B cell (primary cell): ENCODE results near the gene RNGTT. TPM values are rescaled to one million over a fixed set of nuclear protein-coding genes. Genes with fewer than 3 reads are reported as not detected.

Experiments
- ATAC-seq: fragments of 200-7000 bp; cut with Tn5 transposase; one replicate; pipeline ENCODE4 v1.10.0; 2021; ENCODE audit warnings: low read depth, mild to moderate bottlenecking, moderate number of reproducible peaks, moderate library complexity
- CTCF ChIA-PET: fragments of 350-600 bp; sonication (Branson Sonifier 250); formaldehyde crosslinking; loops from one replicate; lab custom pipeline; 2021; ENCODE audit warnings: antibody characterized with exemption, inconsistent platforms; lab: Charles Lee
- POLR2A ChIA-PET: fragments of 350-600 bp; sonication (Branson Sonifier 250); formaldehyde crosslinking; loops from one replicate; lab custom pipeline; 2021; ENCODE audit warnings: antibody characterized with exemption; lab: Charles Lee
- DNase-seq: peaks from one replicate; pipeline ENCODE4 v3.0.0; 2013
- H2AFZ ChIP-seq: 2 replicates; pipeline ENCODE4 v1.6.1; 2012; ENCODE audit warnings: mild to moderate bottlenecking, low read depth, low read length; ENCODE audit not compliant: insufficient read depth, poor library complexity, severe bottlenecking
- H3K27ac ChIP-seq, 2 donors: 1 replicate in 1 of 2; 2 replicates in 1 of 2; pipeline ENCODE4 v1.5.1; 2012 to 2013; ENCODE audit warnings: low read length in 2 of 2, mild to moderate bottlenecking in 2 of 2, moderate library complexity in 1 of 2
- H3K27me3 ChIP-seq, 4 experiments: fragments of 200-600 bp in 1 of 4; sonication (generic) in 1 of 4; replicated peaks in 1 of 4; 1 replicate in 2 of 4; 2 replicates in 2 of 4; pipeline versions ENCODE4 v1.6.1 to v1.7.0; 2013 to 2016; ENCODE audit warnings: low read length in 3 of 4, mild to moderate bottlenecking in 2 of 4, mixed read lengths in 1 of 4, moderate library complexity in 1 of 4; ENCODE audit not compliant: insufficient read depth in 4 of 4, control insufficient read depth in 3 of 4; ENCODE audit errors: control extremely low read depth in 1 of 4
- H3K36me3 ChIP-seq, 2 experiments: replicated peaks in 1 of 2; 1 replicate in 1 of 2; 2 replicates in 1 of 2; pipeline versions ENCODE4 v1.6.1 to v1.7.1; 2013; ENCODE audit warnings: low read length in 1 of 2; ENCODE audit not compliant: insufficient read depth in 2 of 2, control insufficient read depth in 1 of 2; ENCODE audit errors: control extremely low read depth in 1 of 2, extremely low read depth in 1 of 2
- H3K4me1 ChIP-seq, 2 donors: fragments of 200-600 bp in 1 of 2; sonication (generic) in 1 of 2; 1 replicate in 1 of 2; 2 replicates in 1 of 2; pipeline versions ENCODE4 v1.5.1 to v1.6.1; 2013 to 2017; ENCODE audit warnings: low read length in 2 of 2; ENCODE audit not compliant: control insufficient read depth in 2 of 2, insufficient read depth in 2 of 2
- H3K4me2 ChIP-seq: replicated peaks from 2 replicates; pipeline ENCODE3; 2012; ENCODE audit warnings: mild to moderate bottlenecking, low read depth, low read length; ENCODE audit not compliant: poor library complexity, severe bottlenecking
- H3K4me3 ChIP-seq, 5 experiments: fragments of 200-600 bp in 1 of 5; sonication (generic) in 1 of 5; 1 replicate in 3 of 5; 2 replicates in 2 of 5; pipeline versions ENCODE4 v1.5.1 to v1.7.0; 2011 to 2016; ENCODE audit warnings: low read length in 4 of 5, mild to moderate bottlenecking in 4 of 5, low read depth in 2 of 5, control low read depth in 1 of 5, moderate library complexity in 1 of 5; ENCODE audit not compliant: insufficient read depth in 1 of 5; ENCODE audit errors: control extremely low read depth in 1 of 5, extremely low read depth in 1 of 5
- H3K79me2 ChIP-seq: fragments of 200-600 bp; sonication (generic); one replicate; pipeline ENCODE4 v1.6.0; 2016; ENCODE audit warnings: low read length; ENCODE audit not compliant: control insufficient read depth, insufficient read depth
- H3K9ac ChIP-seq: fragments of 200-600 bp; sonication (generic); 2 replicates; pipeline ENCODE4 v1.6.1; 2017; ENCODE audit warnings: mild to moderate bottlenecking, low read length, moderate library complexity
- H3K9me3 ChIP-seq, 3 donors: one replicate each; pipeline versions ENCODE4 v1.6.1 to v1.7.1; 2013; ENCODE audit warnings: low read length in 2 of 3; ENCODE audit not compliant: control insufficient read depth in 2 of 3, insufficient read depth in 1 of 3; ENCODE audit errors: control extremely low read depth in 1 of 3
- H4K20me1 ChIP-seq: 2 replicates; pipeline ENCODE4 v1.6.0; 2012; ENCODE audit warnings: mild to moderate bottlenecking, low read length; ENCODE audit not compliant: insufficient read depth, control insufficient read depth, poor library complexity, severe bottlenecking
- H3K27ac Mint-ChIP-seq: one replicate; pipeline ENCODE4 v1.8.0; 2021; ENCODE audit warnings: mixed read lengths
- H3K27me3 Mint-ChIP-seq: one replicate; pipeline ENCODE4 v1.8.0; 2021; ENCODE audit warnings: mixed read lengths
- H3K4me1 Mint-ChIP-seq: one replicate; pipeline ENCODE4 v1.8.0; 2021; ENCODE audit warnings: mixed read lengths
- H3K4me3 Mint-ChIP-seq: one replicate; pipeline ENCODE4 v1.8.0; 2021; ENCODE audit warnings: mixed read lengths
- H3K9me3 Mint-ChIP-seq: one replicate; pipeline ENCODE4 v1.8.0; 2022; ENCODE audit warnings: mixed read lengths; ENCODE audit not compliant: insufficient read depth
- EZH2 ChIP-seq: IDR thresholded peaks from 2 replicates; pipeline ENCODE4 v1.6.1; 2012; ENCODE audit warnings: borderline replicate concordance, low read depth, mild to moderate bottlenecking, moderate library complexity, low read length; ENCODE audit not compliant: insufficient read depth, poor library complexity, severe bottlenecking
- WGBS: methylation state at CpG from one replicate; pipeline ENCODE4 v1.1.5; 2013; ENCODE audit warnings: missing lambda C conversion rate; ENCODE audit not compliant: insufficient coverage; 5-methylcytosine and 5-hydroxymethylcytosine counted together
- intact Hi-C: fragments of 100-400 bp; cut with micrococcal nuclease; formaldehyde crosslinking; loops from one replicate; pipeline ENCODE4 v1.10.0; 2022
- polyA plus RNA-seq: library from polyadenylated mRNA; depleted of rRNA; stranded (reverse); fragments of >200 nt; gene quantifications from 2 replicates; pipeline ENCODE4 v1.2.3, GENCODE V29; 2012
- total RNA-seq, 2 donors: library from RNA; stranded (reverse); fragments of 120-200 nt in 1 of 2; gene quantifications; 1 replicate in 1 of 2; 2 replicates in 1 of 2; pipeline versions ENCODE4 v1.2.3 to v1.2.4, GENCODE V29; 2013 to 2022
- TF ChIP-seq, protein P1 (sequence below): fragments of 200-600 bp; IDR thresholded peaks from one replicate; pipeline ENCODE4 v1.8.0; 2022; ENCODE audit warnings: antibody characterized with exemption, mild to moderate bottlenecking

The RNGTT gene
- total and polyA plus RNA-seq, 2 donors (not counting 1 experiment from before 2014, with no cell fraction given), result 10.8 to 29.1 TPM

DNA sequence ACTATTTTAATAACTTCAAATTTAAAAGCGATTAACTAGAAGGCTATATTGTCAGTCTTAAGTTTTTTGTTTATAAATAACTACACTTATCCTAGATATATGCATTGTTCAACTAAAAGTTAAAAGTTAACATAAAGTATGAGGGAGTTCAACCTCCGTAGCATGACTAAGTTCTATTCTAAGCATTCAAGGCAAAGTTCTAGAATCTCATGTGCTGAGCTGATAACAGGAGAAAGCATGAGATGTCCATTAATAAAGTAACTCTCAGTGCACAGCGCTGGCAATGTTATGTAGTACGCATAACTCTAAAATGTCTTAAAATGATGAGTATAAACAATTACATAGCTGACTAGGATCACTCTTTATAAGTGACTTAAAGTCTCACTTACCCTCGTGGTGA, 264.8 kb downstream of the RNGTT start:
- Histone ChIP-seq H4K20me1 (no peaks in the 10 kb centered on the region), H3K4me3 (no peak overlapping the region), H3K9me3 (peaks cover 1 to 6% (median 3%) of the 10 kb centered on the region in 3 donors), H3K4me1 (no peaks in the 10 kb centered on the region), H3K36me3 (no peaks in the 10 kb centered on the region), H3K79me2 (no peaks in the 10 kb centered on the region), H3K27me3 (no peaks in the 10 kb centered on the region), H3K27ac (no peak overlapping the region), H2AFZ (no peak overlapping the region), H3K9ac (no peak overlapping the region), H3K4me2 (no peak overlapping the region)
- POLR2A ChIA-PET, result no interaction called here
- Mint-ChIP-seq H3K4me3 (no peak overlapping the region), H3K9me3 (peaks cover 8% of the 10 kb centered on the region), H3K27ac (no peak overlapping the region), H3K27me3 (no peaks in the 10 kb centered on the region), H3K4me1 (peaks cover 10% of the 10 kb centered on the region)
- intact Hi-C loops, result no loop called here
- CTCF ChIA-PET, result no interaction called here
- no peak for DNase-seq
- no peak for TF ChIP-seq EZH2
- TF ChIP-seq, protein P1, sequence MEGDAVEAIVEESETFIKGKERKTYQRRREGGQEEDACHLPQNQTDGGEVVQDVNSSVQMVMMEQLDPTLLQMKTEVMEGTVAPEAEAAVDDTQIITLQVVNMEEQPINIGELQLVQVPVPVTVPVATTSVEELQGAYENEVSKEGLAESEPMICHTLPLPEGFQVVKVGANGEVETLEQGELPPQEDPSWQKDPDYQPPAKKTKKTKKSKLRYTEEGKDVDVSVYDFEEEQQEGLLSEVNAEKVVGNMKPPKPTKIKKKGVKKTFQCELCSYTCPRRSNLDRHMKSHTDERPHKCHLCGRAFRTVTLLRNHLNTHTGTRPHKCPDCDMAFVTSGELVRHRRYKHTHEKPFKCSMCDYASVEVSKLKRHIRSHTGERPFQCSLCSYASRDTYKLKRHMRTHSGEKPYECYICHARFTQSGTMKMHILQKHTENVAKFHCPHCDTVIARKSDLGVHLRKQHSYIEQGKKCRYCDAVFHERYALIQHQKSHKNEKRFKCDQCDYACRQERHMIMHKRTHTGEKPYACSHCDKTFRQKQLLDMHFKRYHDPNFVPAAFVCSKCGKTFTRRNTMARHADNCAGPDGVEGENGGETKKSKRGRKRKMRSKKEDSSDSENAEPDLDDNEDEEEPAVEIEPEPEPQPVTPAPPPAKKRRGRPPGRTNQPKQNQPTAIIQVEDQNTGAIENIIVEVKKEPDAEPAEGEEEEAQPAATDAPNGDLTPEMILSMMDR, result no peak
- WGBS, result 100% methylated on average over 1 of the region's 5 CpGs
- ATAC-seq, result no peak

DNA sequence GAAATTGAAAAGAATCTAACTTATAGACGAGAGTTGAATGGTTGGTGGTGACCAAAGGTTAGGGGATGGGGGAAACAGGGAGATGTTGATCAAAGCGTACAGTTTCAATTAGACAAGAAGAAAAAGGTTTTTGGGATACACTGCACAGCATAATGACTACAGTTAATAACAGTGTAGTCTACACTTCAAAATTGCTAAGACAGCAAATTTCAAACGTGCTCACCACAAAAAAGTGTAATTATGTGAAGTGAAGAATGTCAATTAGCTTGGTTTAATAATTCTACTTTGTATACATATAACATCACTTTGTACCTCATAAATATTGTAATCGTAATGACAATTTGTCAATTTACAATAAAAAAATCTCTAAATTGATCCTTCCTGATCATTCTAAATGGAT, 267.5 kb downstream of the RNGTT start:
- H3K27me3 ChIP-seq, result no peaks in the 10 kb centered on the region
- no peak for ATAC-seq
- H3K79me2 ChIP-seq, result no peaks in the 10 kb centered on the region
- no CpG with 5 or more reads among the region's 4 CpGs for WGBS
- peaks cover 1 to 6% (median 3%) of the 10 kb centered on the region in 3 donors for H3K9me3 ChIP-seq
- Mint-ChIP-seq H3K4me3 (no peak overlapping the region), H3K27me3 (no peaks in the 10 kb centered on the region), H3K9me3 (peaks cover 5% of the 10 kb centered on the region), H3K27ac (no peak overlapping the region), H3K4me1 (peaks cover 10% of the 10 kb centered on the region)
- TF ChIP-seq, protein P1, result no peak
- TF ChIP-seq EZH2, result no peak
- ChIA-PET POLR2A (no interaction called here), CTCF (no interaction called here)
- H4K20me1 ChIP-seq, result no peaks in the 10 kb centered on the region
- no peak for DNase-seq
- intact Hi-C loops, result no loop called here
- peaks cover 0 to 2% of the 10 kb centered on the region in 2 experiments for H3K36me3 ChIP-seq
- H3K4me3 ChIP-seq, result no peak overlapping the region
- H2AFZ ChIP-seq, result no peak overlapping the region
- H3K4me2 ChIP-seq, result no peak overlapping the region
- no peak overlapping the region for H3K27ac ChIP-seq
- no peaks in the 10 kb centered on the region for H3K4me1 ChIP-seq
- H3K9ac ChIP-seq, result no peak overlapping the region
